ENCODE measurements around the gene SPOCK1.
"Not testable (repeated sequence)": the region's sequence is repeated elsewhere in the genome, so short reads cannot be mapped to it uniquely, and the experiment has no call there.

Gene SPOCK1

GRCh38 chr5:136992796-136993489 is 506.2 kb downstream of the SPOCK1 start:
- DNase-seq, result no peak

GRCh38 chr5:136985785-136986475 is 513.2 kb downstream of the SPOCK1 start:
- DNase-seq, result no peak

- no peak for DNase-seq
These were observed 514.2 kb downstream of the SPOCK1 start for GRCh38 chr5:136984772-136985446.

- DNase-seq, result no peak
These were observed 517.2 kb downstream of the SPOCK1 start for GRCh38 chr5:136981936-136982335.

GRCh38 chr5:136979131-136979530 is 520.0 kb downstream of the SPOCK1 start:
- DNase-seq, result no peak

GRCh38 chr5:136963504-136963903 is 535.6 kb downstream of the SPOCK1 start:
- no peak for DNase-seq

GRCh38 chr5:136957428-136957827 is 541.7 kb downstream of the SPOCK1 start:
- DNase-seq, result no peak

- DNase-seq, result not testable (repeated sequence)
These were observed 545.0 kb downstream of the SPOCK1 start for GRCh38 chr5:136954142-136954541.

- not testable (repeated sequence) for DNase-seq
These were observed 545.6 kb downstream of the SPOCK1 start for GRCh38 chr5:136953346-136954069.

GRCh38 chr5:136927571-136927970 is 571.6 kb downstream of the SPOCK1 start:
- DNase-seq, result no peak

- DNase-seq, result no peak
These were observed 573.1 kb downstream of the SPOCK1 start for GRCh38 chr5:136926073-136926472.
